OCI-LY1 (cell line): Measurements from ENCODE around the gene ZNF280A.

Experiments
- H2AFZ ChIP-seq: fragments of 200-600 bp; sonication (generic), shearing (Covaris generic); 2 replicates; pipeline ENCODE4 v1.6.0; 2014; ENCODE audit warnings: antibody characterized with exemption, mild to moderate bottlenecking, low read length
- H3F3A ChIP-seq: fragments of 200-600 bp; sonication (generic), shearing (Covaris generic); 2 replicates; pipeline ENCODE4 v1.6.0; 2014; ENCODE audit warnings: mild to moderate bottlenecking, antibody characterized with exemption, low read length, moderate library complexity; ENCODE audit not compliant: insufficient read depth
- H3K27ac ChIP-seq: fragments of 200-600 bp; sonication (generic); 2 replicates; pipeline ENCODE4 v1.5.1; 2014; ENCODE audit warnings: low read length, mixed run types, mild to moderate bottlenecking, low read depth; ENCODE audit not compliant: poor library complexity, severe bottlenecking
- H3K27me3 ChIP-seq: fragments of 200-600 bp; sonication (generic); 2 replicates; pipeline ENCODE4 v1.6.0; 2014; ENCODE audit warnings: antibody characterized with exemption, mild to moderate bottlenecking, low read length, moderate library complexity; ENCODE audit not compliant: insufficient read depth
- H3K36me3 ChIP-seq: fragments of 200-600 bp; sonication (generic); 2 replicates; pipeline ENCODE4 v1.6.1; 2014; ENCODE audit warnings: mild to moderate bottlenecking, antibody characterized with exemption, low read length, moderate library complexity, mixed read lengths; ENCODE audit not compliant: insufficient read depth
- H3K4me1 ChIP-seq: fragments of 200-600 bp; sonication (generic); 2 replicates; pipeline ENCODE4 v1.5.1; 2014; ENCODE audit warnings: mild to moderate bottlenecking, low read length, moderate library complexity; ENCODE audit not compliant: insufficient read depth, severe bottlenecking
- H3K4me2 ChIP-seq: fragments of 200-600 bp; sonication (generic), shearing (Covaris generic); 2 replicates; pipeline ENCODE4 v1.6.1; 2014; ENCODE audit warnings: low read length
- H3K4me3 ChIP-seq: fragments of 200-600 bp; sonication (generic); 2 replicates; pipeline ENCODE4 v1.5.1; 2014; ENCODE audit warnings: low read length, low read depth, mild to moderate bottlenecking, mixed read lengths; ENCODE audit not compliant: poor library complexity, severe bottlenecking
- H3K79me2 ChIP-seq: fragments of 200-600 bp; shearing (Covaris generic); 2 replicates; pipeline ENCODE4 v1.6.1; 2016; ENCODE audit warnings: mixed run types, low read length, mixed read lengths; ENCODE audit not compliant: insufficient read depth
- H3K9ac ChIP-seq: fragments of 200-600 bp; sonication (generic), shearing (Covaris generic); 2 replicates; pipeline ENCODE4 v1.6.1; 2014; ENCODE audit warnings: mild to moderate bottlenecking, low read length, mixed read lengths
- H3K9me2 ChIP-seq: fragments of 200-600 bp; sonication (generic), shearing (Covaris generic); 2 replicates; pipeline ENCODE4 v1.6.1; 2014; ENCODE audit warnings: low read depth, mild to moderate bottlenecking, low read length, mixed read lengths
- H3K9me3 ChIP-seq: fragments of 200-600 bp; shearing (Covaris generic); 2 replicates; pipeline ENCODE4 v1.6.1; 2014; ENCODE audit warnings: low read length, mixed read lengths
- H4K20me1 ChIP-seq: fragments of 200-600 bp; sonication (generic), shearing (Covaris generic); 2 replicates; pipeline ENCODE4 v1.6.0; 2016; ENCODE audit warnings: mild to moderate bottlenecking, low read length; ENCODE audit not compliant: insufficient read depth
- EZH2 ChIP-seq: fragments of 200-600 bp; sonication (generic), shearing (Covaris generic); IDR thresholded peaks from 2 replicates; pipeline ENCODE4 v1.8.0; 2017; ENCODE audit warnings: borderline replicate concordance, mixed run types, mild to moderate bottlenecking, antibody characterized with exemption, low read length, moderate library complexity, mixed read lengths
- TF ChIP-seq, protein P1 (sequence below): fragments of 200-600 bp; sonication (generic), shearing (Covaris generic); IDR thresholded peaks from 2 replicates; pipeline ENCODE4 v1.5.1; 2017; ENCODE audit warnings: mild to moderate bottlenecking, antibody characterized with exemption, low read length, moderate library complexity, mixed read lengths

Gene ZNF280A

DNA sequence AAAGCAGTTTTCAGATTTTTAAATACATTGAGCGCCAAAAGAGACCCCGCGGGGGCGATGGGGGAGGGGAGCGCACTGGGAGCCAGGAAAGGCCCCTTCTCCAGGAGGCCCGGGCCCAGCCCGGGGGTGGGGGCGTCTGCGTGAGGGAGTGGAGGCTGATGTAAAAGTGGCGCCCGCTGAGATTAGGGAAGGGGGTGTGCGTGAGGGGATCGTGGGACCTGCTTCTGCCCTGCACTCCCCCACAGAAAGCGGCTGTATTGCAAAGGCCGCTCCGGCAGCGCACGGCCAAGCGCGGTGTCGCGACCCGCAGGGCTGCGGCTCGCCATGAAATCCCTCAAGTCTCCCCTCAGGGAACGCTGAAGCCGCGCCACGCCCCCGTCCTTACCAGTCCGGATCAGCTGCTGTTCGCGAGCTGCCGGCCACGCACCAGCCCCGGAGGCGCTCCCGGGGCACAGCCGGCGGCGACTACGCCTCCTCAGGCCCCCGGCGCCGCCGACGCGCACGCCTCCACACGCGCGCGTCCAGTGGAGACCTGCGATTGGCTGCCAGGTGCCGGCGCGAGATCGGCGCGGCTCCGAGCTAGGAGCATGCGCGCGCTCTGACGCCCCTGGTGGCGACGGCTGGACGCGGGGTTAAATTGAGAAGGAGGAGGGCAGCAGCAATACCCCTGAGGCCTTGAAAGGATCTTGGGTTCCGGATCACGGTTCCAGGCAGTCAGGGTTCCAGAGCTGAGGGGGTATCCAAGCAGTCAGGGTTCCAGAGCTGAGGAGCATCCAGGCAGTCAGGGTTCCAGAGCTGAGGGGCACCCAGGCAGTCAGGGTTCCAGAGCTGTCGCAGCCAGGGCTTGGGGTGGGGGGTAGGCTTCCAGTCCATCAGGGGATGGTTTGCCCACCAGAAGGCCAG, 11.5 kb downstream of the ZNF280A start, which contains the start of gene ZNF280B:
TSS of gene ZNF280B (minus strand) at position 469 of the 903 bp plus-strand sequence. CDS start 19,344 bp downstream, outside the sequence.
- TF ChIP-seq, protein P1, sequence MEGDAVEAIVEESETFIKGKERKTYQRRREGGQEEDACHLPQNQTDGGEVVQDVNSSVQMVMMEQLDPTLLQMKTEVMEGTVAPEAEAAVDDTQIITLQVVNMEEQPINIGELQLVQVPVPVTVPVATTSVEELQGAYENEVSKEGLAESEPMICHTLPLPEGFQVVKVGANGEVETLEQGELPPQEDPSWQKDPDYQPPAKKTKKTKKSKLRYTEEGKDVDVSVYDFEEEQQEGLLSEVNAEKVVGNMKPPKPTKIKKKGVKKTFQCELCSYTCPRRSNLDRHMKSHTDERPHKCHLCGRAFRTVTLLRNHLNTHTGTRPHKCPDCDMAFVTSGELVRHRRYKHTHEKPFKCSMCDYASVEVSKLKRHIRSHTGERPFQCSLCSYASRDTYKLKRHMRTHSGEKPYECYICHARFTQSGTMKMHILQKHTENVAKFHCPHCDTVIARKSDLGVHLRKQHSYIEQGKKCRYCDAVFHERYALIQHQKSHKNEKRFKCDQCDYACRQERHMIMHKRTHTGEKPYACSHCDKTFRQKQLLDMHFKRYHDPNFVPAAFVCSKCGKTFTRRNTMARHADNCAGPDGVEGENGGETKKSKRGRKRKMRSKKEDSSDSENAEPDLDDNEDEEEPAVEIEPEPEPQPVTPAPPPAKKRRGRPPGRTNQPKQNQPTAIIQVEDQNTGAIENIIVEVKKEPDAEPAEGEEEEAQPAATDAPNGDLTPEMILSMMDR = peak; percentile 80
- TF ChIP-seq EZH2 = no peak
- Histone ChIP-seq H4K20me1 (no peaks in the 10 kb centered on the region), H3K9me2 (no peaks in the 10 kb centered on the region), H3F3A (no peaks in the 10 kb centered on the region), H2AFZ (peak within 1 kb of the TSS; percentile 98; the same call in 1 of the 2 replicates), H3K79me2 (no peaks in the 10 kb centered on the region), H3K27me3 (no peaks in the 10 kb centered on the region), H3K9ac (peak within 1 kb of the TSS; percentile 85), H3K4me1 (peaks cover 16% of the 10 kb centered on the region), H3K4me3 (peak within 1 kb of the TSS; percentile 87), H3K36me3 (peaks cover 34% of the 10 kb centered on the region), H3K27ac (no peak within 1 kb of the TSS), H3K4me2 (peak within 1 kb of the TSS; percentile 91), H3K9me3 (peaks cover 6% of the 10 kb centered on the region)

DNA sequence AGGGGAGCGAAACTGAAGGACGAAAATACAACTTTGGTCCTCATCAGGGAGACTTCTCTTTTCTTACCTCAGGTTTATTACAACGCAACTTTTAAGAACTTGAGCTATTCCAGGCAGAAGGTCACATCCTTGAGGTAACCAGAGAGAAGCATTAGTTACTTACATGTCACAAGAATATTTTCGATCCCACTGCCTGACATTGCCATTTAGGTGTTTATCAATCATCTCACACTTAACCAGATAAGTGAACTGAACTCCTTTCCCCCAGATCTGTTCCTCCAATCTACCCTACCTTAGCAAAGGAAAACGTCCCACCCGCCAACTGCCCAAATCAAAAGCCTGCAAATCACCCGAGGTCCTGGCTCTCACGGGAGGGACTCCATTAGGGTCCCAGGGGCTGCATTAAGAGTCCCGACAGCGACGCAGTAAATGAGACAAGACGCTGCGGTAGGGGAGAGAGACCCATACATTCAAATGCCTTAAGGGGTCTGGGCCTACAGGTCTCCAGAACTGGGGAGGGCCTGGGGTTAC, 12.3 kb downstream of the ZNF280A start:
- Histone ChIP-seq H3K4me1 (peaks cover 16% of the 10 kb centered on the region), H3K4me2 (peak overlapping the region; percentile 91), H3K9me2 (no peaks in the 10 kb centered on the region), H3K9ac (peak overlapping the region; percentile 85), H4K20me1 (no peaks in the 10 kb centered on the region), H3K27ac (no peak overlapping the region), H2AFZ (peak overlapping the region; percentile 23; the same call in 1 of the 2 replicates), H3K4me3 (peak overlapping the region; percentile 87), H3F3A (no peaks in the 10 kb centered on the region), H3K36me3 (peaks cover 41% of the 10 kb centered on the region), H3K27me3 (no peaks in the 10 kb centered on the region), H3K79me2 (no peaks in the 10 kb centered on the region), H3K9me3 (peaks cover 6% of the 10 kb centered on the region)
- TF ChIP-seq, protein P1 = no peak
- no peak for TF ChIP-seq EZH2

DNA sequence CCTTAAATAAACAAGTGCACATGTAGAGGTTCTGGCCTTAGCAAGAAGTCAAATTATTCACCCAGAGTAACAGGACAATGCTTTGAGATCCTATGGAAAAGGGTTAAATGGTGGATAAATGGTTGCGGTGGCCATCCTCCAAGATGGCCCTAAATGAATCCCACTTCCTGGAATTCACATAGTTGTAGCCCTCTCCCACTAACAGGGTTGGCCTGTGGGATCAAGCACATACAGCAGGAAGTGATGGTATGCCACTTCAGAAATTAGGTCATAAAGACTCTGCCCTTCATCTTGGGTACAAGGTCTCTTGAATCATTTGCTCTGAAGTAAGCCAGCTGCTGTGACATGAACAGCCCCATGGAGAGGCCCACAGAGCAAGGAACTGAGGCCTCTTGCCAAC, 13.3 kb downstream of the ZNF280A start:
- Histone ChIP-seq H2AFZ (no peak overlapping the region), H3K4me3 (no peak overlapping the region), H3K79me2 (no peaks in the 10 kb centered on the region), H3K9me3 (peaks cover 6% of the 10 kb centered on the region), H3K4me1 (peaks cover 16% of the 10 kb centered on the region), H3K27me3 (no peaks in the 10 kb centered on the region), H3K9me2 (no peaks in the 10 kb centered on the region), H3K4me2 (no peak overlapping the region), H4K20me1 (no peaks in the 10 kb centered on the region), H3F3A (no peaks in the 10 kb centered on the region), H3K36me3 (peaks cover 49% of the 10 kb centered on the region), H3K27ac (no peak overlapping the region), H3K9ac (no peak overlapping the region)
- TF ChIP-seq EZH2 = no peak
- TF ChIP-seq, protein P1 = no peak
